OCI-LY3 (cell line): Measurements from ENCODE around the gene RTCA.

Source experiments
- H2AFZ ChIP-seq: fragments of 200-600, 300-600 bp; shearing (Covaris generic); 2 replicates; pipeline ENCODE4 v1.6.0; 2014; ENCODE audit warnings: antibody characterized with exemption, low read depth, low read length
- H3K27ac ChIP-seq: fragments of 200-600, 300-600 bp; sonication (generic); 2 replicates; pipeline ENCODE4 v1.5.1; 2014; ENCODE audit warnings: mild to moderate bottlenecking, low read length, moderate library complexity, mixed read lengths
- H3K27me3 ChIP-seq: fragments of 200-600, 300-600 bp; sonication (generic); 2 replicates; pipeline ENCODE4 v1.6.1; 2014; ENCODE audit warnings: low read depth, low read length, mixed read lengths
- H3K36me3 ChIP-seq: fragments of 200-600, 300-600 bp; sonication (generic); replicated peaks from 2 replicates; pipeline ENCODE3; 2014; ENCODE audit warnings: low read depth, low read length, mixed read lengths
- H3K4me1 ChIP-seq: fragments of 300-600, 200-600 bp; sonication (generic); 2 replicates; pipeline ENCODE4 v1.6.1; 2014; ENCODE audit warnings: low read length, mixed read lengths
- H3K4me2 ChIP-seq: fragments of 200-600, 300-600 bp; sonication (generic); 2 replicates; pipeline ENCODE4 v1.6.1; 2014; ENCODE audit warnings: low read length, mixed read lengths
- H3K4me3 ChIP-seq: fragments of 300-600, 200-600 bp; sonication (generic); 2 replicates; pipeline ENCODE4 v1.5.1; 2014; ENCODE audit warnings: antibody characterized with exemption, mild to moderate bottlenecking, low read length, moderate library complexity
- H3K79me2 ChIP-seq: fragments of 300-600, 200-600 bp; shearing (Covaris generic); 2 replicates; pipeline ENCODE4 v1.6.1; 2014; ENCODE audit warnings: mild to moderate bottlenecking, low read length, mixed read lengths
- H3K9ac ChIP-seq: fragments of 300-600, 200-600 bp; shearing (Covaris generic); 2 replicates; pipeline ENCODE4 v1.6.0; 2014; ENCODE audit warnings: mild to moderate bottlenecking, low read length, moderate library complexity
- H3K9me3 ChIP-seq: fragments of 200-600, 300-600 bp; shearing (Covaris generic); 2 replicates; pipeline ENCODE4 v1.6.1; 2014; ENCODE audit warnings: low read length, mixed read lengths; ENCODE audit not compliant: insufficient read depth
- H4K20me1 ChIP-seq: fragments of 200-600, 300-600 bp; sonication (generic); 2 replicates; pipeline ENCODE4 v1.6.1; 2016; ENCODE audit warnings: low read length, mixed read lengths; ENCODE audit not compliant: insufficient read depth
- EZH2phosphoT487 ChIP-seq: fragments of 200-600 bp; shearing (Covaris generic); IDR thresholded peaks from 2 replicates; pipeline ENCODE4 v1.6.1; 2018; ENCODE audit warnings: antibody characterized with exemption, mixed run types, low read depth
- TF ChIP-seq, protein P1 (sequence below): fragments of 200-600, 300-600 bp; sonication (generic); IDR thresholded peaks from 2 replicates; pipeline ENCODE4 v1.5.1; 2014; ENCODE audit warnings: antibody characterized with exemption, low read length, low read depth

The RTCA gene

GRCh38 chr1:100302739-100303138 lies 36.7 kb downstream of the RTCA start:
- Histone ChIP-seq H3K4me1 (peaks cover 14% of the 10 kb centered on the region), H3K79me2 (no peaks in the 10 kb centered on the region), H3K4me2 (no peak overlapping the region), H3K9ac (no peak overlapping the region), H3K9me3 (no peaks in the 10 kb centered on the region), H3K4me3 (no peak overlapping the region), H3K27ac (no peak overlapping the region), H3K36me3 (no peaks in the 10 kb centered on the region), H4K20me1 (no peaks in the 10 kb centered on the region), H3K27me3 (no peaks in the 10 kb centered on the region), H2AFZ (no peak overlapping the region)
- TF ChIP-seq, protein P1, sequence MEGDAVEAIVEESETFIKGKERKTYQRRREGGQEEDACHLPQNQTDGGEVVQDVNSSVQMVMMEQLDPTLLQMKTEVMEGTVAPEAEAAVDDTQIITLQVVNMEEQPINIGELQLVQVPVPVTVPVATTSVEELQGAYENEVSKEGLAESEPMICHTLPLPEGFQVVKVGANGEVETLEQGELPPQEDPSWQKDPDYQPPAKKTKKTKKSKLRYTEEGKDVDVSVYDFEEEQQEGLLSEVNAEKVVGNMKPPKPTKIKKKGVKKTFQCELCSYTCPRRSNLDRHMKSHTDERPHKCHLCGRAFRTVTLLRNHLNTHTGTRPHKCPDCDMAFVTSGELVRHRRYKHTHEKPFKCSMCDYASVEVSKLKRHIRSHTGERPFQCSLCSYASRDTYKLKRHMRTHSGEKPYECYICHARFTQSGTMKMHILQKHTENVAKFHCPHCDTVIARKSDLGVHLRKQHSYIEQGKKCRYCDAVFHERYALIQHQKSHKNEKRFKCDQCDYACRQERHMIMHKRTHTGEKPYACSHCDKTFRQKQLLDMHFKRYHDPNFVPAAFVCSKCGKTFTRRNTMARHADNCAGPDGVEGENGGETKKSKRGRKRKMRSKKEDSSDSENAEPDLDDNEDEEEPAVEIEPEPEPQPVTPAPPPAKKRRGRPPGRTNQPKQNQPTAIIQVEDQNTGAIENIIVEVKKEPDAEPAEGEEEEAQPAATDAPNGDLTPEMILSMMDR: no peak
- no peak for TF ChIP-seq EZH2phosphoT487

GRCh38 chr1:100304227-100304626 lies 38.2 kb downstream of the RTCA start:
- Histone ChIP-seq H3K9me3 (no peaks in the 10 kb centered on the region), H3K27me3 (no peaks in the 10 kb centered on the region), H3K36me3 (no peaks in the 10 kb centered on the region), H3K4me2 (no peak overlapping the region), H3K27ac (no peak overlapping the region), H3K4me3 (no peak overlapping the region), H2AFZ (no peak overlapping the region), H3K4me1 (peaks cover 25% of the 10 kb centered on the region), H3K9ac (no peak overlapping the region), H3K79me2 (no peaks in the 10 kb centered on the region), H4K20me1 (no peaks in the 10 kb centered on the region)
- TF ChIP-seq, protein P1: no peak
- TF ChIP-seq EZH2phosphoT487: no peak

DNA sequence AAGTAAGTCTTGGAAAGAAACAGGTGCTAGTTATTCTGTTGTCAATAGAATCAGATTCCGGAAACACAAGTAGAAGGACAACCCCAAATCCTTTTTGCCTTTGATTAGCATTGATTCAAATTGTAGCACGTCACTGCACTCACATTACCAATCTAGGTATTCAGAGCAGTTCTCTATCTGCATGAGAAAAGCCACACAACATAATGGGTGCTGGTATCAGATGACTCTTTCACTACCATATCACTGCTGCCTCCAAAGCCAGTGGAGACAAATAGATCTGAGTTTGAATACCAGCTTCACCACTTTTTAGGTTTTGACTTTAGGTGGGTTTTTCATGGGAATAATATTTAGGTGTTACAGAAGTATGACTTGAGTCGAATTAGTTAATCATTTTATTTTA lies 38.9 kb downstream of the RTCA start:
- H3K4me3 ChIP-seq: no peak overlapping the region
- TF ChIP-seq, protein P1: no peak
- no peak for TF ChIP-seq EZH2phosphoT487

GRCh38 chr1:100305954-100306353 lies 39.9 kb downstream of the RTCA start:
- no peak overlapping the region for H2AFZ ChIP-seq
- no peak overlapping the region for H3K27ac ChIP-seq

More for the DNA sequence above, 38.9 kb downstream of the RTCA start:
- Histone ChIP-seq H3K4me1 (peaks cover 30% of the 10 kb centered on the region), H2AFZ (no peak overlapping the region), H3K9me3 (no peaks in the 10 kb centered on the region), H3K36me3 (no peaks in the 10 kb centered on the region), H3K27me3 (no peaks in the 10 kb centered on the region), H3K9ac (no peak overlapping the region), H3K27ac (no peak overlapping the region), H3K79me2 (no peaks in the 10 kb centered on the region), H3K4me2 (no peak overlapping the region), H4K20me1 (no peaks in the 10 kb centered on the region)

More at GRCh38 chr1:100305954-100306353, 39.9 kb downstream of the RTCA start:
- no peak for TF ChIP-seq EZH2phosphoT487
- TF ChIP-seq, protein P1: no peak
- Histone ChIP-seq H3K36me3 (no peaks in the 10 kb centered on the region), H3K4me2 (no peak overlapping the region), H3K27me3 (no peaks in the 10 kb centered on the region), H3K4me3 (no peak overlapping the region), H4K20me1 (no peaks in the 10 kb centered on the region), H3K9ac (no peak overlapping the region), H3K9me3 (no peaks in the 10 kb centered on the region), H3K4me1 (peaks cover 30% of the 10 kb centered on the region), H3K79me2 (no peaks in the 10 kb centered on the region)
